C4-2B (cell line): ENCODE data around the gene NUP62.

Source experiments
- ZFX ChIP-seq: fragments of 450-650 bp; IDR thresholded peaks from 2 replicates; pipeline ENCODE4 v1.6.1; 2017
- TF ChIP-seq, protein P1 (sequence below): fragments of 450-650 bp; conservative IDR thresholded peaks from 2 replicates; pipeline ENCODE4 v1.5.1; 2017; ENCODE audit warnings: mild to moderate bottlenecking

DNA sequence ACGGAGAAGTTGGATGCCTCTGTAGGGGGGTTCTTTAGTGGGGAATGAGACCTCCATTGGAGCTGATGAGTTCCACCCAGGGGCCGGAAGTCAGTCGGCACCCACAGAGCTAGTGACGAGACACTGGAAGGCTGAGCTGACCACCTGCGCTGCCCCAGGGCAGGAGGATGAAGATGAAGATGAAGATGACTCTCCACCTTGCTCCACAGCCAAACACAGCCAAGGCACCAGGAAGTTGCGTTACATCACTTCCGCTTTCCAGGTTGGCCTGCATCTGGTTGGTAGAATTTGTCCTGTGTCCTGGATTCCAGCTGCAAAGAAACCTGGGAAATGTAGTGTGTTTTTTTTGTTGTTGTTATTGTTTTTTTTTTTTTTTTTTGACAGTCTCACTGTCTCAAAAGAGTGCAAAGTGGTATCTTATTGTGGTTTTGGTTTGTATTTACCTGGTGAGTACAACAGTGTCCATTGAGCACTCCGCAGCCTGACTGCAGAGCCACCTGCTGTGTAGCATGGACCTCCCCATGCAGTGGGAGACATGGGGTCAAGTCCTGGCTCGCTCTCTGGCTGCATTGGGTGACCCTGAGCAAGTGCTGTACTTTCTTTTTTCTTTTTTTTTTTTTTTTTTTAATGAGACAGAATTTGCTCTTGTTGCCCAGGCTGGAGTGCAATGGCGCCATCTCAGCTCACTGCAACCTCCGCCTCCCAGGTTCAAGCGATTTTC is 49.9 kb downstream of the NUP62 start:
- TF ChIP-seq, protein P1, sequence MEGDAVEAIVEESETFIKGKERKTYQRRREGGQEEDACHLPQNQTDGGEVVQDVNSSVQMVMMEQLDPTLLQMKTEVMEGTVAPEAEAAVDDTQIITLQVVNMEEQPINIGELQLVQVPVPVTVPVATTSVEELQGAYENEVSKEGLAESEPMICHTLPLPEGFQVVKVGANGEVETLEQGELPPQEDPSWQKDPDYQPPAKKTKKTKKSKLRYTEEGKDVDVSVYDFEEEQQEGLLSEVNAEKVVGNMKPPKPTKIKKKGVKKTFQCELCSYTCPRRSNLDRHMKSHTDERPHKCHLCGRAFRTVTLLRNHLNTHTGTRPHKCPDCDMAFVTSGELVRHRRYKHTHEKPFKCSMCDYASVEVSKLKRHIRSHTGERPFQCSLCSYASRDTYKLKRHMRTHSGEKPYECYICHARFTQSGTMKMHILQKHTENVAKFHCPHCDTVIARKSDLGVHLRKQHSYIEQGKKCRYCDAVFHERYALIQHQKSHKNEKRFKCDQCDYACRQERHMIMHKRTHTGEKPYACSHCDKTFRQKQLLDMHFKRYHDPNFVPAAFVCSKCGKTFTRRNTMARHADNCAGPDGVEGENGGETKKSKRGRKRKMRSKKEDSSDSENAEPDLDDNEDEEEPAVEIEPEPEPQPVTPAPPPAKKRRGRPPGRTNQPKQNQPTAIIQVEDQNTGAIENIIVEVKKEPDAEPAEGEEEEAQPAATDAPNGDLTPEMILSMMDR, result no peak
- no peak for TF ChIP-seq ZFX
